ENCODE results near the gene JMJD4. TPM values are rescaled to one million over a fixed set of nuclear protein-coding genes. Genes with fewer than 3 reads are reported as not detected.

The JMJD4 gene
- total RNA-seq, 1 experiment from 2014 or later, result 14.3 TPM

- TF ChIP-seq CTCF (IDR thresholded peaks at IDR 0.05 in 2 of 3, conservative IDR thresholded peaks at IDR 0.05 in 1 of 3; ENCODE audit: borderline replicate concordance in 1 of 3, insufficient read depth in 1 of 3, low read depth in 2 of 3, low read length in 2 of 3), result no peak
- no peak for TF ChIP-seq JUND (IDR thresholded peaks at IDR 0.05)
- no peak for TF ChIP-seq TCF7L2 (IDR thresholded peaks at IDR 0.05; ENCODE audit: borderline replicate concordance, extremely low read depth, insufficient read depth, insufficient read length)
- no peak for TF ChIP-seq FOSL1 (IDR thresholded peaks at IDR 0.05; ENCODE audit: low read depth)
- Histone ChIP-seq H3K4me2 (ENCODE audit: low read length) (no peak overlapping the region), H3K9ac (ENCODE audit: low read length) (no peak overlapping the region), H2AFZ (ENCODE audit: low read depth, low read length, poor library complexity, severe bottlenecking) (no peak overlapping the region), H3K9me3 (ENCODE audit: control insufficient read depth in 1 of 2, insufficient read depth in 1 of 2, low read depth in 1 of 2, low read length in 2 of 2) (no peaks in the 10 kb centered on the region), H3K79me2 (ENCODE audit: insufficient read depth, low read length) (peaks cover 66% of the 10 kb centered on the region), H3K4me3 (replicated peaks in 1 of 2; ENCODE audit: low read depth in 1 of 2, low read length in 2 of 2) (no peak overlapping the region), H3K4me1 (ENCODE audit: control insufficient read depth in 1 of 2, insufficient read depth in 2 of 2, low read length in 2 of 2) (no peaks in the 10 kb centered on the region), H3K36me3 (ENCODE audit: control insufficient read depth in 1 of 2, insufficient read depth in 2 of 2, low read length in 2 of 2) (peaks cover 4 to 18% of the 10 kb centered on the region in 2 experiments; a peak in 3 of 4 replicates), H3K27me3 (ENCODE audit: insufficient read depth, low read length) (no peaks in the 10 kb centered on the region), H3K9me2 (ENCODE audit: insufficient read depth) (no peaks in the 10 kb centered on the region), H3K27ac (ENCODE audit: low read depth, low read length) (no peak overlapping the region), H4K20me1 (ENCODE audit: insufficient read depth) (no peaks in the 10 kb centered on the region)
- ChIA-PET POLR2A (no interaction called here), CTCF (no interaction called here), RAD21 (ENCODE audit: low non-redundant PET in 1 of 2, low total read pairs in 2 of 2, uncharacterized antibody in 2 of 2, unreplicated experiment in 2 of 2) (no interaction called here)
- DNase-seq (ENCODE audit: low read depth, low spot score) (no peak), ATAC-seq (no peak)
- no TSS peak for BruUV-seq (replicated peaks)
- intact Hi-C loops (cut with micrococcal nuclease), result no loop called here
Observed at GRCh38 chr1:227747382-227747781, 12.3 kb upstream of the JMJD4 start.

- no peaks in the 10 kb centered on the region for H3K4me1 ChIP-seq (ENCODE audit: control insufficient read depth in 1 of 2, insufficient read depth in 2 of 2, low read length in 2 of 2)
- intact Hi-C loops (cut with micrococcal nuclease), result no loop called here
- DNase-seq (ENCODE audit: low read depth, low spot score), result no peak
- ChIA-PET POLR2A (no interaction called here), CTCF (no interaction called here), RAD21 (ENCODE audit: low non-redundant PET in 1 of 2, low total read pairs in 2 of 2, uncharacterized antibody in 2 of 2, unreplicated experiment in 2 of 2) (no interaction called here)
- no peak overlapping the region for H3K9ac ChIP-seq (ENCODE audit: low read length)
- no peak overlapping the region for H2AFZ ChIP-seq (ENCODE audit: low read depth, low read length, poor library complexity, severe bottlenecking)
- no TSS peak for BruUV-seq (replicated peaks)
- no peaks in the 10 kb centered on the region for H4K20me1 ChIP-seq (ENCODE audit: insufficient read depth)
- no peak overlapping the region for H3K4me2 ChIP-seq (ENCODE audit: low read length)
- no peaks in the 10 kb centered on the region for H3K27me3 ChIP-seq (ENCODE audit: insufficient read depth, low read length)
- H3K4me3 ChIP-seq (replicated peaks in 1 of 2; ENCODE audit: low read depth in 1 of 2, low read length in 2 of 2), result no peak overlapping the region
- H3K27ac ChIP-seq (ENCODE audit: low read depth, low read length), result no peak overlapping the region
- ATAC-seq, result no peak
- peaks cover 71% of the 10 kb centered on the region for H3K79me2 ChIP-seq (ENCODE audit: insufficient read depth, low read length)
- H3K9me3 ChIP-seq (ENCODE audit: control insufficient read depth in 1 of 2, insufficient read depth in 1 of 2, low read depth in 1 of 2, low read length in 2 of 2), result no peaks in the 10 kb centered on the region
- peaks cover 4 to 18% of the 10 kb centered on the region in 2 experiments; a peak in 3 of 4 replicates for H3K36me3 ChIP-seq (ENCODE audit: control insufficient read depth in 1 of 2, insufficient read depth in 2 of 2, low read length in 2 of 2)
- no peaks in the 10 kb centered on the region for H3K9me2 ChIP-seq (ENCODE audit: insufficient read depth)
- TF ChIP-seq POLR2A (IDR thresholded peaks at IDR 0.05; ENCODE audit: borderline replicate concordance, extremely low read depth, insufficient read depth, insufficient read length) (no peak), EZH2 (IDR thresholded peaks at IDR 0.05) (no peak), CTCF (IDR thresholded peaks at IDR 0.05 in 2 of 3, conservative IDR thresholded peaks at IDR 0.05 in 1 of 3; ENCODE audit: borderline replicate concordance in 1 of 3, insufficient read depth in 1 of 3, low read depth in 2 of 3, low read length in 2 of 3) (no peak), TCF7L2 (IDR thresholded peaks at IDR 0.05; ENCODE audit: borderline replicate concordance, extremely low read depth, insufficient read depth, insufficient read length) (no peak), SIN3A (IDR thresholded peaks at IDR 0.05; ENCODE audit: low read depth) (no peak), ELF1 (IDR thresholded peaks at IDR 0.05; ENCODE audit: borderline replicate concordance, low read depth) (no peak), REST (IDR thresholded peaks at IDR 0.05; ENCODE audit: low read depth) (no peak), RAD21 (IDR thresholded peaks at IDR 0.05; ENCODE audit: low read depth) (no peak), CEBPB (IDR thresholded peaks at IDR 0.05; ENCODE audit: low read depth) (no peak), MAX (IDR thresholded peaks at IDR 0.05) (no peak)
Observed at GRCh38 chr1:227746676-227747075, 11.6 kb upstream of the JMJD4 start.
